Effector memory CD4-positive, alpha-beta T cell (primary cell): ENCODE measurements around the gene FCRLB.

Experiments used
- DNase-seq, 3 donors: peaks; one replicate each; pipeline ENCODE4 v3.0.0-alpha.2; 2020
- H3K27ac ChIP-seq: 2 replicates; pipeline ENCODE4 v1.7.0; 2013; ENCODE audit warnings: mild to moderate bottlenecking, low read length, moderate library complexity; ENCODE audit not compliant: insufficient read depth, poor library complexity, severe bottlenecking
- H3K27me3 ChIP-seq: replicated peaks from 2 replicates; pipeline ENCODE4 v1.7.0; 2013; ENCODE audit warnings: mild to moderate bottlenecking, low read length; ENCODE audit not compliant: insufficient read depth, control insufficient read depth, poor library complexity, severe bottlenecking
- H3K36me3 ChIP-seq: 2 replicates; pipeline ENCODE4 v1.7.0; 2013; ENCODE audit warnings: mild to moderate bottlenecking, low read length, moderate library complexity; ENCODE audit not compliant: control insufficient read depth, insufficient read depth
- H3K4me1 ChIP-seq: 2 replicates; pipeline ENCODE4 v1.7.0; 2013; ENCODE audit warnings: low read length, mild to moderate bottlenecking; ENCODE audit not compliant: control insufficient read depth, insufficient read depth, poor library complexity, severe bottlenecking
- H3K4me3 ChIP-seq: 2 replicates; pipeline ENCODE4 v1.7.0; 2013; ENCODE audit warnings: low read length, low read depth, mild to moderate bottlenecking; ENCODE audit not compliant: insufficient read depth, poor library complexity, severe bottlenecking
- H3K9me3 ChIP-seq: 2 replicates; pipeline ENCODE4 v1.7.0; 2013; ENCODE audit warnings: mild to moderate bottlenecking, low read length, moderate library complexity; ENCODE audit not compliant: control insufficient read depth

Gene FCRLB

GRCh38 chr1:161727256-161727924, 6.0 kb downstream of the FCRLB start:
- peak; percentile 17 to 20 (median 18) for DNase-seq
- H3K9me3 ChIP-seq = no peaks in the 10 kb centered on the region
- H3K36me3 ChIP-seq = no peaks in the 10 kb centered on the region
- H3K27ac ChIP-seq = peak overlapping the region; percentile 67
- peak overlapping the region; percentile 84 for H3K4me3 ChIP-seq
- no peaks in the 10 kb centered on the region for H3K27me3 ChIP-seq
- peaks cover 10% of the 10 kb centered on the region for H3K4me1 ChIP-seq

- no peaks in the 10 kb centered on the region for H3K9me3 ChIP-seq
- H3K27me3 ChIP-seq = no peaks in the 10 kb centered on the region
- H3K4me3 ChIP-seq = no peak overlapping the region
- peaks cover 10% of the 10 kb centered on the region for H3K4me1 ChIP-seq
- DNase-seq = no peak
- no peaks in the 10 kb centered on the region for H3K36me3 ChIP-seq
- H3K27ac ChIP-seq = no peak overlapping the region
These were observed 7.3 kb downstream of the FCRLB start for GRCh38 chr1:161728376-161729226.

DNA sequence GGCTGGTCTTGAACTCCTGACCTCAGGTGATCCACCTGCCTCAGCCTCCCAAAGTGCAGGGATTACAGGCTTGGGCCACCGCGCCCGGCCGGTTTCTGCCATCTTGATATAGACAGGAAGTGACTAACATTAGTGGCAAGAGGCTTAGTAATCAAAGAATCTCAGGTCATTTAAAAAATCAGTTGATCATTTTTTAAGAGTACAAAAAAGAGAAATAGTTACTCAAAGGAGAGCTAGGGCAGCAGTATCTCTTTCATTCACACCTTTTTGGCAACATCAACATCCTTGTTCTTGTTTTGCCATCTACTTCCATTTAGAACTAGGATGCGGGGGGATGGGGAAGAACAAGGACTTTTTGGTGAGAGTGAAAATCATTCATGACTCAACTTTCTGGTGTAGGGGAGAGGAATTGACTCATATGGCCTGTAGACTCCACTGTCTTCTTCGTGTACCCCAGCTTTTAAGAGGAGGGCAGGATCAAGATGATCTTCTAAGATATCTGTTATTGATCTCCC, 8.8 kb downstream of the FCRLB start:
- peaks cover 10% of the 10 kb centered on the region for H3K4me1 ChIP-seq
- no peak overlapping the region for H3K4me3 ChIP-seq
- H3K36me3 ChIP-seq = no peaks in the 10 kb centered on the region
- no peaks in the 10 kb centered on the region for H3K9me3 ChIP-seq
- DNase-seq = no peak
- no peaks in the 10 kb centered on the region for H3K27me3 ChIP-seq
- H3K27ac ChIP-seq = no peak overlapping the region

- Histone ChIP-seq H3K4me1 (peaks cover 7% of the 10 kb centered on the region), H3K4me3 (no peak overlapping the region), H3K36me3 (no peaks in the 10 kb centered on the region), H3K9me3 (no peaks in the 10 kb centered on the region), H3K27ac (no peak overlapping the region), H3K27me3 (no peaks in the 10 kb centered on the region)
- DNase-seq = no peak
These were observed 9.9 kb downstream of the FCRLB start for GRCh38 chr1:161731241-161731640.

DNA sequence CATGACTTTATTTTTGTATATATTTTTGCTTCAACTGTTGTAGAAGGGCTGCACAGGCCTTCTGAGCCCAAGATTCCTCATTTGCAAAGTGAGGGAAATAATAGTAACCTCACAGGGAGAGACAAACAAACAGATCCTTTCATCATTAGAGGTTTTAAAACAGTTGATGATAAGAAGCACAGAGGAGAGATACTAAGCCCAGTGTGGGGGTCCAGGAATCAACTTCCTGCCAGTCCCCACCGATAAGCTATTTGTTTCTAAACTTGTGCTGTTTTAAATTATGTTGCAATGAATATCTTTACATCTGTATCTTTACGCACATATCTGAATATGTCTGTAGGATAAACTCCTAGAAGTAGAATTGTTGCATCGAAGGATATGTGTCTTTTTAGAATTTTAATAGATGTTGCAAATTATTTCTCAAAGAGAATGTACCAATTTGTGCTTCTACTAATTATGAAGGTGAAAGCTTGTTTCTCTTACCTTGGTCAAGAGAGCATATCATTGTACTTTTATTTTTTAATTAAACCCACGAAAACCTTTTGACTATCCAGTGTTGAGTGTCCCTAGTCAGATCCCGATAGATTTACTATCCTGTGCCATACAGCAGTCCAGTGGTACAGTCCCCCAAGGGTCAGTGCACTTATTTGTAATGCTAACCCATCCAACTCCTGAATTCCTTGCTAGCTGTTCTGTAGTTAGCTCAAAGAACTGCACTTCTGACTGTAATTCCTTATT, 10.8 kb downstream of the FCRLB start:
- H3K9me3 ChIP-seq = no peaks in the 10 kb centered on the region
- no peaks in the 10 kb centered on the region for H3K27me3 ChIP-seq
- no peak overlapping the region for H3K4me3 ChIP-seq
- no peak overlapping the region for H3K27ac ChIP-seq
- peaks cover 6% of the 10 kb centered on the region for H3K4me1 ChIP-seq
- no peak for DNase-seq
- no peaks in the 10 kb centered on the region for H3K36me3 ChIP-seq

DNA sequence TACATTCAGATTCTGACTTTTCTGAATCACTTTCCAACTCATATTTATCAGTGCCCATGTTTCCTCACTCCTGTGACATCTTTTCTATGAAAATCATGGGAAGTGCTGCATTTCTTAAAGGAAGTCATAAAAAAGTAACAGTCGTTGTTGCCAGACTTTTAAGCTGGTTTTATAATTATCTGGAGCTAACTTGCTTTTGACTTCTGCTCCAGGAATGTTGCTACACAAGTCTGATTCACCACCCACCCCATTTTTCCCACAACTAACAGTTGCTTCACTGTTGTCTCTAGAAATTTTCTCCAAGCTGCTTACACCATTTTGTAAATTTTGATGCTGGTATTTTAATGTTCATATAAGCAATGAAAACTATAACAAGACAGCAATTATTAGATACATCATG, 12.2 kb downstream of the FCRLB start:
- DNase-seq = no peak
- Histone ChIP-seq H3K36me3 (no peaks in the 10 kb centered on the region), H3K4me1 (no peaks in the 10 kb centered on the region), H3K9me3 (no peaks in the 10 kb centered on the region), H3K27ac (no peak overlapping the region), H3K4me3 (no peak overlapping the region), H3K27me3 (no peaks in the 10 kb centered on the region)

DNA sequence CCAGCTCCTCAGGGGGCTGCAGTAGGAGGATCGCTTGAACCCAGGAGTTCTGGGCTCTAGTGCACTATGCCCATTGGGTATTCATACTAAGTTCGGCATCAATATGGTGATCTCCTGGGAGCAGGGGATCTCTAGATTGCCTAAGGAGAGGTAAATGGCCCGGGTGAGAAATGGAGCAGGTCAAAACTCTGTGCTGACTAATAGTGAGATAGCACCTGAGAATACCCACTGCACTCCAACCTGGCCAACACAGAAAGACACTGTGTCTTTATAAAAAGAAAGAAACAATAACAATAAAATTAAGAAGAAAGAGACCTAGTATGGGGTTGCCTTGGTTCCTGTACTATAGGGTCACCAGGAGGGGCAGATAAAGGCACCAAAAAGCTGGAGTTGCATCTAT, 14.5 kb downstream of the FCRLB start:
- H3K4me3 ChIP-seq = no peak overlapping the region
- H3K4me1 ChIP-seq = no peaks in the 10 kb centered on the region
- H3K27ac ChIP-seq = no peak overlapping the region
- no peaks in the 10 kb centered on the region for H3K36me3 ChIP-seq
- no peak for DNase-seq
- H3K27me3 ChIP-seq = no peaks in the 10 kb centered on the region
- no peaks in the 10 kb centered on the region for H3K9me3 ChIP-seq

DNA sequence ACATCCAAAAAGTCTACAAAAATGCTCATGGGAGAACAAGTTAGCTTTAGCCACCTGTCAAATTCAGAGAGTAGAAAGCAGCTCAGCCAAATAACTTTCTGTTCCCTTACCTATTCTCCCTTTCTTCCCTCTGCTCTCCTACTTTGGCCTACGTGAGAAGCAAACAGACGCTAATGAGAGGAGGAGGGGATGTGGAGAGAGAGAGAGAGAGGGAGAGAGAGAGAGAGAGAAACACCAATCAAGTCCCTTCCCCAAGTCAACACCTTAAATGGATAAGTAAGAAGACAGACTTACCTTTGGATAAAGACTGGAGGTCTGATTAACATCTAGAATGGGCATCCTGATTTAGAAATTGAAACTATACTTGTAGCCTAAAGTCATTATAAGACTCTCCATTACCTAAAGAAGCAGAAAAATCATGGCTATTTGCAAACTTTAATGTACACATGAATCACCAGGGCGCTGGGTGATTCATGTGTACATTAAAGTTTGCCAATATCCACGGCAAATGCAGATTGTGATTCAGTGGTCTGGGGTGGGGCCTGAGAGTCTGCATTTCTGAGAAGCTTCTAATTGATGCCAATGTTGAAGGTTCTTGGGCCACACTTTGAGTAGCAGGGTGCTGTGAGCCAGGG, 15.1 kb downstream of the FCRLB start:
- Histone ChIP-seq H3K4me3 (no peak overlapping the region), H3K9me3 (no peaks in the 10 kb centered on the region), H3K4me1 (no peaks in the 10 kb centered on the region), H3K27ac (no peak overlapping the region), H3K27me3 (no peaks in the 10 kb centered on the region), H3K36me3 (no peaks in the 10 kb centered on the region)
- no peak for DNase-seq

DNA sequence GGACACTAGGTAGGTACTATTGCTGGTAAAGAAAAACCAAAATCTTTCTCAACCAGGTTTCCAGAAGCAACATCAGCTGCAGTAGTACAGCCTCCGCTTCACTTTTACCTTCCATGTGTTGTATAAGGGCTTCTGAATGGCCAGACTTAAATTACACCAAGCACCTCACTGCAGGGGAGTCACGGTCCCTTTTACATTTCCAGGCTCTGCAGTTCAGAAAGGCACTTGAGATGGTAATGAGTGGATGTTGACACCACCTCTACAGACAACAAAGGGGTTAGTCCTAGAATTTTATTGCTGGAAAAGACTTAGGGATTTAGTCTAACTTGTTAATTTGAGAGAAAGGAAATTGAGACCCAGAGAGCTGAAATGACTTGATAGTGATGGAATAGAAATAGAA, 16.3 kb downstream of the FCRLB start:
- no peak for DNase-seq
- Histone ChIP-seq H3K4me3 (no peak overlapping the region), H3K4me1 (no peaks in the 10 kb centered on the region), H3K27ac (no peak overlapping the region), H3K27me3 (no peaks in the 10 kb centered on the region), H3K9me3 (no peaks in the 10 kb centered on the region), H3K36me3 (no peaks in the 10 kb centered on the region)
